ENCODE measurements around the gene ASTN2.
A peak's percentile ranks its signal among the peaks of the same experiment; 100 is the strongest.

The ASTN2 gene

DNA sequence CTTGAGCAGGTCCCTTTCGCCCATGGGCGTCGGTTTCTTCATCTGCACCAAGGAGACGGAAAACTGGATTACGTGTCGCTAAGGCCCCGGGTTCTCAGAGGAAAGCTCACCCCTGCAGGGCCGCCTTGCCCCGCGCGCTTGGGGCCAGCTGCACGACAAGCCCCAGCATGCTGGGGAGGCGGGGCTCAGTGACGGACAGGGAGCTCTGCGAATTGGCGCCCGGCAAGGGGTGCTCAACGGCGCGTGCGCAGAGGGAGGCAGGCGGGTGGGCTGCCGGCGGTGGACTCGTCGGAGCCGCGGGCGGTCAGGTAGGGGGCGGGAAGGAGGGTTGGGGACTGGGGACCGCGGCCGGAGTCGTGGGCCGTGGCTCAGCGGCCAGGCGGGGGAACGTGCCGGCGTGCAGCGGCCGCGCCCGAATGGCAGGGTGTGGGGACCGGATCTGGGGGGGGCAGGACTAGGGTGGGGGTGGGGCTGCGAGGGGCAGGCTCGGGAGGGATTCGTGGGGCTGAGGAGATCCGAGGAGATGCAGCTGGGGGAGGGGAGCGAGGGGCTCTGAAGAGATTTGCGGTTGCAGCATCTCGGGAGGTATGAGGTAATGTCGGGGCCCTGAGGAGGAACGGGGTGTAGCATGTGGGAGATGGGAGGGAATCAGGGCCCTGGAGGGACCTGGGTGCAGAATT, 727.6 kb downstream of the ASTN2 start, which contains the start of gene TRIM32:
TRIM32 (plus strand) TSS at position 232 of the 680 bp plus-strand sequence. CDS start 10,438 bp downstream, outside the sequence.
- TF ChIP-seq, protein P1, sequence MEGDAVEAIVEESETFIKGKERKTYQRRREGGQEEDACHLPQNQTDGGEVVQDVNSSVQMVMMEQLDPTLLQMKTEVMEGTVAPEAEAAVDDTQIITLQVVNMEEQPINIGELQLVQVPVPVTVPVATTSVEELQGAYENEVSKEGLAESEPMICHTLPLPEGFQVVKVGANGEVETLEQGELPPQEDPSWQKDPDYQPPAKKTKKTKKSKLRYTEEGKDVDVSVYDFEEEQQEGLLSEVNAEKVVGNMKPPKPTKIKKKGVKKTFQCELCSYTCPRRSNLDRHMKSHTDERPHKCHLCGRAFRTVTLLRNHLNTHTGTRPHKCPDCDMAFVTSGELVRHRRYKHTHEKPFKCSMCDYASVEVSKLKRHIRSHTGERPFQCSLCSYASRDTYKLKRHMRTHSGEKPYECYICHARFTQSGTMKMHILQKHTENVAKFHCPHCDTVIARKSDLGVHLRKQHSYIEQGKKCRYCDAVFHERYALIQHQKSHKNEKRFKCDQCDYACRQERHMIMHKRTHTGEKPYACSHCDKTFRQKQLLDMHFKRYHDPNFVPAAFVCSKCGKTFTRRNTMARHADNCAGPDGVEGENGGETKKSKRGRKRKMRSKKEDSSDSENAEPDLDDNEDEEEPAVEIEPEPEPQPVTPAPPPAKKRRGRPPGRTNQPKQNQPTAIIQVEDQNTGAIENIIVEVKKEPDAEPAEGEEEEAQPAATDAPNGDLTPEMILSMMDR (IDR thresholded peaks at IDR 0.05; ENCODE audit: extremely low read depth, insufficient read depth, missing control alignments): no peak
- peak; percentile 95 for DNase-seq (ENCODE audit: low spot score)
- in situ Hi-C loops (cut with MboI; ENCODE audit: low pct_unique_long_range_greater_than_20kb, low sequenced_read_pairs, unreplicated experiment): no loop called here

DNA sequence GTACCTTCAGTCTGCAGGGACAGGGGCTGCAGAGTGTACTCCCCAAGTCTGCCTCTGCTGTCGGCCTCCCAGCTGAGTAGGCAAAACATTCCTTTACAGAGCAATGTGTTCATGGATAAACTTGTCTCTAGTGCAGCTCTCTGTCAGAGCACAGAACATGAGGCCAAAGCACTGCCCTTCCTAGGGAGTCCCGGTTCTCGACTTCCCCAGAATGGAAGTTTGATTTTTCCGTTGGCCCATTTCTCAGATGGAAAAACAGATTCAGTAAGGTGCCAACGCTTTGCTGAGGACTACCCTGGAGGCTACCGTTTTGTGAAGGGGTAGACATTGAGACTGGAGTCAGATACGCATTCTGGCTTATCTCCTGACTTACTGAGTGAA, 728.2 kb downstream of the ASTN2 start:
- no peak for DNase-seq (ENCODE audit: low spot score)
- TF ChIP-seq, protein P1 (IDR thresholded peaks at IDR 0.05; ENCODE audit: extremely low read depth, insufficient read depth, missing control alignments): no peak
- in situ Hi-C loops (cut with MboI; ENCODE audit: low pct_unique_long_range_greater_than_20kb, low sequenced_read_pairs, unreplicated experiment): no loop called here

DNA sequence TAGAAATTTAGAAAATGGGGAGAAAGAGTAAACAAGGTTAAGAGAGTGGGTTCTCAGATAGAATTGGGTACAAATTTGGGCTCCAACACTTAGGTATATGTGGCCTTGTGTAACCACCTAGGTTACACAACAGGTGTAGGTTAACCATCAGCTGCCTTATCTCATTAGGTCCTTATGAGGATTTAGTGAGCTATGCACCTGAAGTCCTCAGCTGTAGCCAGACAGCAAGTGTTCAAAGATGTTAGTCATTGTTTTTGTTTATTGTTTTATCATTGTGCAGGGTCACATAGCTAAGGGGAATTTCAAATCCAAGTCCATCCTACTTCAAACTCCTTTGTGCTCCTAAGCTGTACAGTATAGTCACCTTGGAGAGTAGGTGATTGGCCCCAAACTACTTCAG, 728.7 kb downstream of the ASTN2 start:
- no peak for DNase-seq (ENCODE audit: low spot score)
- in situ Hi-C loops (cut with MboI; ENCODE audit: low pct_unique_long_range_greater_than_20kb, low sequenced_read_pairs, unreplicated experiment): no loop called here
- TF ChIP-seq, protein P1 (IDR thresholded peaks at IDR 0.05; ENCODE audit: extremely low read depth, insufficient read depth, missing control alignments): no peak

DNA sequence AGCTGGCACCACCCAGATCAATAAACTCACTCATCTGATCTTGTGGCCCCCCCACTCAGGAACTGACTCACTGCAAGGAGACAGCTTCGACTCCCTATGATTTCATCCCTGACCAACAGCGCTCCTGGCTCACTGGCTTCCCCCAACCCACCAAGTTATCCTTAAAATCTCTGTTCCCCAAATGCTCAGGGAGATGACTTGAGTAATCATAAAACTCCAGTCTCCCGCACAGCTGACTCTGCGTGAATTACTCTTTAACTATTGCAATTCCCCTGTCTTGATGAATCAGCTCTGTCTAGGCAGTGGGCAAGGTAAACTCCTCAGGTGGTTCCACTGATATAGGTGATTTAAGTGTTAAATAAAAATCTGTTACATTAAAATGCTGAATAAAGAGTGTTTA, 729.7 kb downstream of the ASTN2 start:
- in situ Hi-C loops (cut with MboI; ENCODE audit: low pct_unique_long_range_greater_than_20kb, low sequenced_read_pairs, unreplicated experiment): no loop called here
- no peak for DNase-seq (ENCODE audit: low spot score)
- TF ChIP-seq, protein P1 (IDR thresholded peaks at IDR 0.05; ENCODE audit: extremely low read depth, insufficient read depth, missing control alignments): no peak

DNA sequence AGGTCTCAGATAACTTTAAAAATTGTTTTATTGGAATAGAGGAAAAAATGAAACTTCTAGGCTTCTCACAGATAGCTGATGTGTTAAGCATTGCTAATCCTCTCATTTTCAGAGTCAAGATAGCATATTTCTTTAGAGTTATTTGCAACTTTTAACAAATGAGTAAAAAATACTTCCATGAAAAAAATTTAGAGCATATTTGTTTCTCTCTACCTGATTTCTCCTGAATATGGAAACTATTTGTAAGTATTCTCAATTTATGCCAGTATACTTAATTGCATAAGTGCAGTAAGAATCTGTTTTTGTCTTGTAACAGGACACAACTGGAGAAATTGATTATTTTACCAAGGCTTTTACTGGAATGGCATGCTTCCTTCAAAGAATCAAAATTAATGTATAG, 731.3 kb downstream of the ASTN2 start:
- DNase-seq (ENCODE audit: low spot score): no peak
- in situ Hi-C loops (cut with MboI; ENCODE audit: low pct_unique_long_range_greater_than_20kb, low sequenced_read_pairs, unreplicated experiment): no loop called here
- TF ChIP-seq, protein P1 (IDR thresholded peaks at IDR 0.05; ENCODE audit: extremely low read depth, insufficient read depth, missing control alignments): no peak

DNA sequence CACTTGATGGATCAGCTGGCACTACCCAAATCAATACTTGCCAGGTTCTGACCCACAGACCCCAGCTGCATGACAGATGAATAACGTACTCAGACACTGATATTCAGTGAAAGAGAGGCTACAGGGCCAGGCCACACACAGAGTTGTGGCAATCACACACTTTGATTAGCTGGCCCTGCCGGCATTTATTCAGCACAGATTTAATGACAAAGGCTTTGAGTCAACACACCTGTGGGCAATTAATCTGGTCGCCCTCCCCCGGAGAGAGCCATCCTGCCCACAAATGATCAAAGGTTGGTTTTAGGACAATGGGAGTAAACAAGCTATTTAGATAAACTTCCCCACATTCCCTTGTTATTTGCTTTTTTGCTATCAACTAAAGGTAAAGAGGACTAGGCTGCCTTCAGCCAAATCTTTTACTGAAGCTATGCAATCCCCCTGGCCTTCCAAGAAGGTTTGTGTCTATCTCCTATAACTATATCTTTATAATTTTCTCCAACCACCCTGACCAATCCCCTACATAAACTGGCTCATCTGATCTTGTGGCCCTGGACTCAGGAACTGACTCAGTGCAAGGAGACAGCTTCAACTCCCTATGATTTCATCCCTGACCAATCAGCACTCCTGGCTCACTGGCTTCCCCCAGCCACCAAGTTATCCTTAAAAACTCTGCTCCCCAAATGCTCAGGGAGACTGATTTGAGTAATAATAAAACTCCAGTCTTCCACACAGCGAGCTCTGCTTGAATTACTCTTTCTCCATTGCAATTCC, 740.5 kb downstream of the ASTN2 start:
- no peak for DNase-seq (ENCODE audit: low spot score)
- TF ChIP-seq, protein P1 (IDR thresholded peaks at IDR 0.05; ENCODE audit: extremely low read depth, insufficient read depth, missing control alignments): no peak
- in situ Hi-C loops (cut with MboI; ENCODE audit: low pct_unique_long_range_greater_than_20kb, low sequenced_read_pairs, unreplicated experiment): loop anchor here (25.0 kb wide), 1 partner anchor 512 kb away; the partner anchor contains the start of gene PAPPA

Data from GM13977 (cell line).